GM12865 (cell line): ENCODE data around the gene DLX3.
"Not testable (repeated sequence)": the region's sequence is repeated elsewhere in the genome, so short reads cannot be mapped to it uniquely, and the experiment has no call there.

Experiments
- DNase-seq: peaks from one replicate; pipeline ENCODE4 v3.0.0; 2010; ENCODE audit warnings: low read depth
- H3K4me3 ChIP-seq: 2 replicates; pipeline ENCODE4 v1.5.1; 2011; ENCODE audit warnings: mild to moderate bottlenecking, low read depth, low read length, control low read depth
- TF ChIP-seq, protein P1 (sequence below): IDR thresholded peaks from 2 replicates; pipeline ENCODE4 v1.5.1; 2011; ENCODE audit warnings: low read length, control low read depth, low read depth, inconsistent platforms; ENCODE audit not compliant: insufficient read depth; ENCODE audit errors: missing control alignments

DLX3 gene

DNA sequence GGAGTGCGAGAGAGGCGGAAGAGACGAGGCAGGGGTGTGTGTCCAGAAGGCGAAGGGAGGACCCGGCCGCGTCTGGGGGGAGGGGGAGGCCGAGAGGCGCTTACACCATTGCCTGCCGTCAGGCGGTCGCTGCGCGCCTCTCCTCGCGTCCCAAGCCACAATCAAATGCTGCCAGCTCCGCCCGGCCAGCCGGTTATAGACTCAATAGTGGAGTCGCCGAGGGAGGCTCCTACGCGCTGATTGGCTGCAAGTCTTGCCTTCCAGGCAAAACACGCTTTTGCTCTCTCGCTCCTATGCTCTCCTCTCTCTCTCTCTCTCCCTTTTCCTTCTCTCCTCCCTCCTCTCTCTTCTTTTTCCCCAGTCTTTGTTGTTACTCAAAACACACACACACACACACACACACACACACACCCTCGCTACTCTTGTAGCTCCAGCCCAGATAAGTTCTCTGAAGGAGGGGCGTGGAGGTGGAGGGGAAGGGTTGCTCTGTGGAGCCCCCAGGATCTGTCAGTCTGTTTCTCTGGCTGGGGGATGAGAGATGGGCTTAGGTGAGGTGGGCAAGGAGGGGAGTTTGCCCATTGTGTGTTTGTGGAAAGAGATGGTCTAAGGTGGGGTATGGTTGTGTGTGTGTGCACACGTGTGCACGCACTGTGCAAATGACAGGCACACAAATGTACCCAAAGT, at the start of gene DLX3:
TSS of gene DLX3 (minus strand) at position 170 of the 684 bp plus-strand sequence. CDS start 226 bp downstream, outside the sequence.
- DNase-seq = no peak
- no peak within 1 kb of the TSS for H3K4me3 ChIP-seq
- TF ChIP-seq, protein P1, sequence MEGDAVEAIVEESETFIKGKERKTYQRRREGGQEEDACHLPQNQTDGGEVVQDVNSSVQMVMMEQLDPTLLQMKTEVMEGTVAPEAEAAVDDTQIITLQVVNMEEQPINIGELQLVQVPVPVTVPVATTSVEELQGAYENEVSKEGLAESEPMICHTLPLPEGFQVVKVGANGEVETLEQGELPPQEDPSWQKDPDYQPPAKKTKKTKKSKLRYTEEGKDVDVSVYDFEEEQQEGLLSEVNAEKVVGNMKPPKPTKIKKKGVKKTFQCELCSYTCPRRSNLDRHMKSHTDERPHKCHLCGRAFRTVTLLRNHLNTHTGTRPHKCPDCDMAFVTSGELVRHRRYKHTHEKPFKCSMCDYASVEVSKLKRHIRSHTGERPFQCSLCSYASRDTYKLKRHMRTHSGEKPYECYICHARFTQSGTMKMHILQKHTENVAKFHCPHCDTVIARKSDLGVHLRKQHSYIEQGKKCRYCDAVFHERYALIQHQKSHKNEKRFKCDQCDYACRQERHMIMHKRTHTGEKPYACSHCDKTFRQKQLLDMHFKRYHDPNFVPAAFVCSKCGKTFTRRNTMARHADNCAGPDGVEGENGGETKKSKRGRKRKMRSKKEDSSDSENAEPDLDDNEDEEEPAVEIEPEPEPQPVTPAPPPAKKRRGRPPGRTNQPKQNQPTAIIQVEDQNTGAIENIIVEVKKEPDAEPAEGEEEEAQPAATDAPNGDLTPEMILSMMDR = no peak

DNA sequence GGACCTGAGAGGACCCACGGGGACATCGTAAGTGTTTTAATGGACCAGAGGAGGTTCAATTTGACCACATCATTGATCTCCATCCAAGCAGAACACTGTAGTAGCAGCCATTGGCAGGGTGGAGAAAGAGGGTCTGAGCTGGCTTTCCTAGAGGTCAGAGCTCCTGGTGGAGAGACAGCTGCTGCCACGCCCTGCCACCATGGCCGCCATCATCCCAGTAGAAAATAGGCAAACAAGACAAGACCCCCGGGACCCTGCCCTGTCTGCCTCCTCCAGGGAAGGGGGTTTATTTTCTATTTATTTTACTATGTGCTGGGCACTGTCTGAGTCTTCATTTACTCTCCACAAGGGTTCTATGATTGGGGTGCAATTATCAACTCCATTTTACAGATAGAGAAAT, 49.5 kb upstream of the DLX3 start:
- H3K4me3 ChIP-seq = no peak overlapping the region
- TF ChIP-seq, protein P1 = no peak
- no peak for DNase-seq

DNA sequence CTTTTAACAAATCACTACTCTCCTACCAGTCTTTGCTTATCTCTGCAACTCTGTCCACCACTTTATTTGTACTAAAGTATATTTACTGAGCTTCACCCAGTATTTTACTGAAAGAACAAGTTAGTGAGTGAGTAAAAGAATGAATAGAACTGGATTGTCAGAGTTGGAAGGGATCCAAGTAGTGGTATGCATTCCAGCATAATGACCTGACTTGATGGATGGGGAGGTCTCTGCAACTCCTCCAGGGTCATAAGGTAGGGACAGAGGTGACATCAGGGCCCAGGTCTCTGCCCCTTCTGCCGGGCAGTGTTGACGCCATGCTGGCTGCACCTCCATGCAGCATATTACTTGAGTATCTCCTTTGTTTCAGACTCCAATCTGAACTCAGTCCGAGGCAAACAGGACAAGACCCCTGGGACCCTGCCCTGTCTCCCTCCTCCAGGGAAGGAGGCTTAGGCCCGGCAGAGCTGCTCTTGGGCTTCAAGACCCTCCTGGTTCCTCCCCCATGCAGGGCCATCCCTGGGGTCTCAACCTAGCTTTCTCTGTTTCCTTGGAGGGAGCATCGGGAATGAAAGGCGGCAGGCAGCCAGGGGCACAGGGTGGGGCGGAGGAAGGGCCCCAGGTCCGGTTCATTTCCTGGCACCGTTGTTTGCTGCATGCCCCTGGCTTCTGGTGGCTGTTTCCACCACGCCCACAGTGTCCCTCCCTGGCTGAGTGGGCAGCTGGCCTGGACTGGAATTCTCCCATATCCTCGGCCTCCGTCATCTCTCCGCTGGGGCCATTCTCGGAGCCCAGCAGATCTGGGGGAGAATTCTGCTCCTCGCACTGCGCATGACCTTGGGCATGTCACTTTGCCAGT, 48.5 kb upstream of the DLX3 start:
- TF ChIP-seq, protein P1 = no peak
- no peak for DNase-seq
- no peak overlapping the region for H3K4me3 ChIP-seq

DNA sequence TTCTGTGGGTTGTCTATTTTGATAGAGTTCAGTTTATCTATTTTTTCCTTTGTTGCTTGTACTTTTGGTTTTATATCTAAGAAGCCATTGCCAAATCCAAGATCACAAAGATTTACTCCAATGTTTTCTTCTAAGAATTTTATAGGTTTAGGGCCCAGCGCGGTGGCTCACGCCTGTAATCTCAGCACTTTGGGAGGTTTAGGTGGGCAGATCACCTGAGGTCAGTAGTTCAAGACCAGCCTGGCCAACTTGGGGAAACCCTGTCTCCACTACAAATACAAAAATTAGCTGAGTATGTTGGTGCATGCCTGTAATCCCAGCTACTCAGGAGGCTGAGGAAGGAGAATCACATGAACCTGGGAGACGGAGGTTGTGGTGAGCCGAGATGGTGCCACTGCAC, 47.2 kb upstream of the DLX3 start:
- DNase-seq = no peak
- TF ChIP-seq, protein P1 = no peak
- H3K4me3 ChIP-seq = no peak overlapping the region

DNA sequence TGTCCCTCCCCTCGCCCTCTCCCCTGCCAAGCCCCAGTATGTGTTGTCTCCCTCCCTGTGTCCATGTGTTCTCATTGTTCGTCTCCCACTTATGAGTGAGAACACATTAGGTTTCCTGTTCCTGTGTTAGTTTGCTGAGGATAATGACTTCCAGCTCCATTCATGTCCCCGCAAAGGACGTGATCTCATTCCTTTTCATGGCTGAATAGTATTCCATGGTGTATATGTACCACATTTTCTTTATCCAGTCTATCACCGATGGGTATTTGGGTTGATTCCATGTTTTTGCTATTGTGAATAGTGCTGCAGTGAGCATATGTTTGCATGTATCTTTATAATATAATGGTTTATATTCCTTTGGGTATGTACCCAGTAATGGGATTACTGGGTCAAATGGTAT, 45.5 kb upstream of the DLX3 start:
- not testable (repeated sequence) for H3K4me3 ChIP-seq, DNase-seq

DNA sequence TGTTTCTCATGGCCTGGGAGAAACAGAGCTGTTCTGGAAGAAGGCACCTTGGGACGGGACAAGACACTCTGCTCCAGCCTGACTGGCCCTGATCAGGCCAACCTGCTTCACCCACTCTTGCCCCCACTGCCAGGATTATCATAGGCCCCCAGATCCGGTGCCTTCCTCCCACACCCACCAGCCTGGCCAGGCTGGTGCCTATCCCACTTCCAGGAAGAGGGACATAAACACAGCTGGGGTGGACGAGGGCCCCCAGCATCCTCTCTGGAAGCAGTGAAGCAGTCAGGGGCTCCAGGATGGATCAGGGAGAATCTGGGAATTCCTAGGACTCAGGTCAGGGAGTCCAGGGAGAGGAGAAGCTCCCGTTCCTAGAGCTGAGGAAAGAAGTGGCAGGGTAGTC, 44.0 kb upstream of the DLX3 start:
- TF ChIP-seq, protein P1 = no peak
- no peak for DNase-seq
- H3K4me3 ChIP-seq = no peak overlapping the region

DNA sequence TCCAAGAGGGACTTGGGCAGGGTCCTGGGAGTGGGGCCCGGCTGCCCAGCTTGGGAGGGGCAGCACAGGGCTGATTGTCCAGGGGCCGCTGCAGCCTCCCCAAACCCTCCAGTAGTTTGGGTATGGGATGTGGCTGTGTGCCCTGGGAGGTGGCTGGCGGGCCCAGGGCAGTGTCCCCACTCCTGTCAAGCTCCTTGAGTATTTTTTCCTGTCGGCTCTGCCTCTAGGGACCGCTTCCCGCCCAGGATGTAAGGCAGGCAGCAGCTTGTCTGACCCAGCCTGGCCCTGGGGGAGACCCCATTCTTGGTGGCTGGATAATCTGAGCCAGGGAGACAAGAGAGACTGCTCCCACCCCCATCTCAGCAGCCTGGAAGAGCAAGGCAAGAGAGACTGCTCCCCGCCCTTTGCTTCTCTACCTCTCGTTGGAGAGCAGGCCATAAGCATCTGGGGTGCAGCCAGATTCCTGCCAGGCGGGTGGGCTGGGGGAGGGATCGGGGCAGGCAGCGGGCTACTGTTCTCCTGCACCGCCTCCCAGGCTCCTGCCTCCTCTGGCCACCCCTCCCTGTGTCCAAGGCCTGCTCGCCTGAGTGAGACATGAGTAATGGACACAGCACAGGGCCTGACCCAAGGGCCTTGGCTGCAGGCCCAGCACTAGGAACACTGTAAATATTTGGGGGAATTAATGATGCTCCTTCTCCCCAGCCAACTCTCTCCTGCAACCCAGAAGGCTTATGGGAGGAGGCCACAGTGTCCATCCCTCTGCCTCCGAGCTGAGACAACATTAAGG, 42.5 kb upstream of the DLX3 start:
- TF ChIP-seq, protein P1 = no peak
- no peak overlapping the region for H3K4me3 ChIP-seq
- no peak for DNase-seq
